HepG2 (cell line): Measurements from ENCODE around the gene PLCB1.

Experiments used
- ATF1 ChIP-seq: IDR thresholded peaks from 2 replicates; pipeline ENCODE4 v1.6.1; 2016; ENCODE audit warnings: mild to moderate bottlenecking, control low read depth
- FOXK2 ChIP-seq: fragments of 450-650 bp; IDR thresholded peaks from 2 replicates; pipeline ENCODE4 v1.6.1; 2016
- HDAC6 ChIP-seq: fragments of 200-600 bp; sonication (generic); IDR thresholded peaks from 2 replicates; pipeline ENCODE4 v1.7.0; 2017; ENCODE audit warnings: mild to moderate bottlenecking, antibody characterized with exemption, low read length, low read depth
- HIVEP1 ChIP-seq: sonication (generic); formaldehyde crosslinking; IDR thresholded peaks from 2 replicates; pipeline ENCODE4 v1.4.0; 2020; ENCODE audit warnings: mild to moderate bottlenecking, missing genetic modification reagents
- NKX3-1 ChIP-seq: sonication (generic); formaldehyde crosslinking; IDR thresholded peaks from 2 replicates; pipeline ENCODE4 v1.5.0; 2020; ENCODE audit warnings: missing genetic modification reagents
- SNAPC2 ChIP-seq: sonication (generic); formaldehyde crosslinking; IDR thresholded peaks from 2 replicates; pipeline ENCODE4 v1.8.1; 2022; ENCODE audit warnings: mild to moderate bottlenecking, missing genetic modification reagents
- TF ChIP-seq, protein P1 (sequence below), 2 experiments: IDR thresholded peaks; 2 replicates each; pipeline ENCODE4 v1.6.1; 2011 to 2012; ENCODE audit warnings: low read length in 2 of 2, borderline replicate concordance in 1 of 2, low read depth in 1 of 2, mild to moderate bottlenecking in 1 of 2, moderate library complexity in 1 of 2
- TF ChIP-seq, protein P2 (sequence below), 2 experiments: sonication (generic) in 1 of 2; formaldehyde crosslinking in 1 of 2; IDR thresholded peaks; 2 replicates each; pipeline versions ENCODE4 v1.5.1 to v1.6.1; 2011 to 2020; ENCODE audit warnings: borderline replicate concordance in 1 of 2, low read depth in 1 of 2, low read length in 1 of 2, mild to moderate bottlenecking in 1 of 2, missing genetic modification reagents in 1 of 2, moderate library complexity in 1 of 2
- TF ChIP-seq, protein P3 (sequence below): sonication (generic); formaldehyde crosslinking; IDR thresholded peaks from 2 replicates; pipeline ENCODE4 v1.5.0; 2020; ENCODE audit warnings: missing genetic modification reagents
- TF ChIP-seq, protein P4 (sequence below): sonication (generic); formaldehyde crosslinking; conservative IDR thresholded peaks from 2 replicates; pipeline ENCODE4 v1.8.0; 2022; ENCODE audit warnings: mild to moderate bottlenecking, moderate library complexity, missing genetic modification reagents
- TF ChIP-seq, protein P5 (sequence below): sonication (generic); formaldehyde crosslinking; IDR thresholded peaks from 2 replicates; pipeline ENCODE4 v1.5.0; 2020; ENCODE audit warnings: mild to moderate bottlenecking, missing genetic modification reagents, moderate library complexity

DNA sequence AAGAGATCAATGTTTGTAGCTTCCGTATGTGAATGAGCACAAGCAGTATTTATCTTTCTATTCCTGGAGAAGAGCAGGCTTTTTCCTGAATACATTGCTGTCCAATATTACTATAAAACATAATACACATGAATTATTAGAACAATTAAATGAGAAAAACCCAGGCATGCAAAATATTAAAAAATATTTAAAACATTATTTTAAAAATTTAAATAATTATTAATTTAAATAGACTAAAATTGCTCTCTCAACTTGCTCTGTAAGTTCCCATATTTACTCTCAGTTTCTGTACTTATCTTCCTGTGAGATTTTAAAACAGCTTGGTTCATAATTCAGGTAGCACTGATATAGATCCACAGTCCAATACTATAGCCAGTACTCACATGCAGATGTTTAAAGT is 97.0 kb downstream of the PLCB1 start:
- no peak for TF ChIP-seq SNAPC2
- TF ChIP-seq, protein P1, sequence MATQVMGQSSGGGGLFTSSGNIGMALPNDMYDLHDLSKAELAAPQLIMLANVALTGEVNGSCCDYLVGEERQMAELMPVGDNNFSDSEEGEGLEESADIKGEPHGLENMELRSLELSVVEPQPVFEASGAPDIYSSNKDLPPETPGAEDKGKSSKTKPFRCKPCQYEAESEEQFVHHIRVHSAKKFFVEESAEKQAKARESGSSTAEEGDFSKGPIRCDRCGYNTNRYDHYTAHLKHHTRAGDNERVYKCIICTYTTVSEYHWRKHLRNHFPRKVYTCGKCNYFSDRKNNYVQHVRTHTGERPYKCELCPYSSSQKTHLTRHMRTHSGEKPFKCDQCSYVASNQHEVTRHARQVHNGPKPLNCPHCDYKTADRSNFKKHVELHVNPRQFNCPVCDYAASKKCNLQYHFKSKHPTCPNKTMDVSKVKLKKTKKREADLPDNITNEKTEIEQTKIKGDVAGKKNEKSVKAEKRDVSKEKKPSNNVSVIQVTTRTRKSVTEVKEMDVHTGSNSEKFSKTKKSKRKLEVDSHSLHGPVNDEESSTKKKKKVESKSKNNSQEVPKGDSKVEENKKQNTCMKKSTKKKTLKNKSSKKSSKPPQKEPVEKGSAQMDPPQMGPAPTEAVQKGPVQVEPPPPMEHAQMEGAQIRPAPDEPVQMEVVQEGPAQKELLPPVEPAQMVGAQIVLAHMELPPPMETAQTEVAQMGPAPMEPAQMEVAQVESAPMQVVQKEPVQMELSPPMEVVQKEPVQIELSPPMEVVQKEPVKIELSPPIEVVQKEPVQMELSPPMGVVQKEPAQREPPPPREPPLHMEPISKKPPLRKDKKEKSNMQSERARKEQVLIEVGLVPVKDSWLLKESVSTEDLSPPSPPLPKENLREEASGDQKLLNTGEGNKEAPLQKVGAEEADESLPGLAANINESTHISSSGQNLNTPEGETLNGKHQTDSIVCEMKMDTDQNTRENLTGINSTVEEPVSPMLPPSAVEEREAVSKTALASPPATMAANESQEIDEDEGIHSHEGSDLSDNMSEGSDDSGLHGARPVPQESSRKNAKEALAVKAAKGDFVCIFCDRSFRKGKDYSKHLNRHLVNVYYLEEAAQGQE (IDR thresholded peaks at IDR 0.05; ENCODE audit: borderline replicate concordance in 1 of 2, low read depth in 1 of 2, low read length in 2 of 2) = no peak
- TF ChIP-seq, protein P2, sequence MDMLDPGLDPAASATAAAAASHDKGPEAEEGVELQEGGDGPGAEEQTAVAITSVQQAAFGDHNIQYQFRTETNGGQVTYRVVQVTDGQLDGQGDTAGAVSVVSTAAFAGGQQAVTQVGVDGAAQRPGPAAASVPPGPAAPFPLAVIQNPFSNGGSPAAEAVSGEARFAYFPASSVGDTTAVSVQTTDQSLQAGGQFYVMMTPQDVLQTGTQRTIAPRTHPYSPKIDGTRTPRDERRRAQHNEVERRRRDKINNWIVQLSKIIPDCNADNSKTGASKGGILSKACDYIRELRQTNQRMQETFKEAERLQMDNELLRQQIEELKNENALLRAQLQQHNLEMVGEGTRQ (IDR thresholded peaks at IDR 0.05; ENCODE audit: low read depth, low read length) = no peak
- TF ChIP-seq, protein P2 (CRISPR knock-in tag; IDR thresholded peaks at IDR 0.05; ENCODE audit: borderline replicate concordance) = no peak
- no peak for TF ChIP-seq HDAC6
- TF ChIP-seq, protein P3, sequence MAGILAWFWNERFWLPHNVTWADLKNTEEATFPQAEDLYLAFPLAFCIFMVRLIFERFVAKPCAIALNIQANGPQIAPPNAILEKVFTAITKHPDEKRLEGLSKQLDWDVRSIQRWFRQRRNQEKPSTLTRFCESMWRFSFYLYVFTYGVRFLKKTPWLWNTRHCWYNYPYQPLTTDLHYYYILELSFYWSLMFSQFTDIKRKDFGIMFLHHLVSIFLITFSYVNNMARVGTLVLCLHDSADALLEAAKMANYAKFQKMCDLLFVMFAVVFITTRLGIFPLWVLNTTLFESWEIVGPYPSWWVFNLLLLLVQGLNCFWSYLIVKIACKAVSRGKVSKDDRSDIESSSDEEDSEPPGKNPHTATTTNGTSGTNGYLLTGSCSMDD = no peak
- no peak for TF ChIP-seq FOXK2
- TF ChIP-seq, protein P4, sequence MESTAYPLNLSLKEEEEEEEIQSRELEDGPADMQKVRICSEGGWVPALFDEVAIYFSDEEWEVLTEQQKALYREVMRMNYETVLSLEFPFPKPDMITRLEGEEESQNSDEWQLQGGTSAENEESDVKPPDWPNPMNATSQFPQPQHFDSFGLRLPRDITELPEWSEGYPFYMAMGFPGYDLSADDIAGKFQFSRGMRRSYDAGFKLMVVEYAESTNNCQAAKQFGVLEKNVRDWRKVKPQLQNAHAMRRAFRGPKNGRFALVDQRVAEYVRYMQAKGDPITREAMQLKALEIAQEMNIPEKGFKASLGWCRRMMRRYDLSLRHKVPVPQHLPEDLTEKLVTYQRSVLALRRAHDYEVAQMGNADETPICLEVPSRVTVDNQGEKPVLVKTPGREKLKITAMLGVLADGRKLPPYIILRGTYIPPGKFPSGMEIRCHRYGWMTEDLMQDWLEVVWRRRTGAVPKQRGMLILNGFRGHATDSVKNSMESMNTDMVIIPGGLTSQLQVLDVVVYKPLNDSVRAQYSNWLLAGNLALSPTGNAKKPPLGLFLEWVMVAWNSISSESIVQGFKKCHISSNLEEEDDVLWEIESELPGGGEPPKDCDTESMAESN (CRISPR knock-in tag) = no peak
- no peak for TF ChIP-seq ATF1
- TF ChIP-seq HIVEP1 (CRISPR knock-in tag) = no peak
- TF ChIP-seq, protein P5, sequence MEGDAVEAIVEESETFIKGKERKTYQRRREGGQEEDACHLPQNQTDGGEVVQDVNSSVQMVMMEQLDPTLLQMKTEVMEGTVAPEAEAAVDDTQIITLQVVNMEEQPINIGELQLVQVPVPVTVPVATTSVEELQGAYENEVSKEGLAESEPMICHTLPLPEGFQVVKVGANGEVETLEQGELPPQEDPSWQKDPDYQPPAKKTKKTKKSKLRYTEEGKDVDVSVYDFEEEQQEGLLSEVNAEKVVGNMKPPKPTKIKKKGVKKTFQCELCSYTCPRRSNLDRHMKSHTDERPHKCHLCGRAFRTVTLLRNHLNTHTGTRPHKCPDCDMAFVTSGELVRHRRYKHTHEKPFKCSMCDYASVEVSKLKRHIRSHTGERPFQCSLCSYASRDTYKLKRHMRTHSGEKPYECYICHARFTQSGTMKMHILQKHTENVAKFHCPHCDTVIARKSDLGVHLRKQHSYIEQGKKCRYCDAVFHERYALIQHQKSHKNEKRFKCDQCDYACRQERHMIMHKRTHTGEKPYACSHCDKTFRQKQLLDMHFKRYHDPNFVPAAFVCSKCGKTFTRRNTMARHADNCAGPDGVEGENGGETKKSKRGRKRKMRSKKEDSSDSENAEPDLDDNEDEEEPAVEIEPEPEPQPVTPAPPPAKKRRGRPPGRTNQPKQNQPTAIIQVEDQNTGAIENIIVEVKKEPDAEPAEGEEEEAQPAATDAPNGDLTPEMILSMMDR = no peak
- no peak for TF ChIP-seq NKX3-1 (CRISPR knock-in tag)
